Mucosa of stomach (tissue), 1 donor: ENCODE data around the gene TTC23L.

ENCODE experiments used
- H3K27me3 ChIP-seq: one replicate; pipeline ENCODE4 v1.7.0; 2013; ENCODE audit warnings: mild to moderate bottlenecking, low read length; ENCODE audit not compliant: control insufficient read depth, insufficient read depth
- H3K36me3 ChIP-seq: one replicate; pipeline ENCODE4 v1.7.0; 2013; ENCODE audit warnings: low read length; ENCODE audit not compliant: control insufficient read depth, insufficient read depth
- H3K4me1 ChIP-seq: one replicate; pipeline ENCODE4 v1.7.0; 2013; ENCODE audit warnings: mild to moderate bottlenecking, low read length; ENCODE audit not compliant: control insufficient read depth, insufficient read depth
- H3K4me3 ChIP-seq: one replicate; pipeline ENCODE4 v1.7.0; 2013; ENCODE audit warnings: low read length
- H3K9ac ChIP-seq: one replicate; pipeline ENCODE4 v1.7.0; 2013; ENCODE audit warnings: mild to moderate bottlenecking, low read length, moderate library complexity
- H3K9me3 ChIP-seq: one replicate; pipeline ENCODE4 v1.7.0; 2013; ENCODE audit warnings: mild to moderate bottlenecking, low read length, moderate library complexity; ENCODE audit not compliant: control insufficient read depth
- donor health status: Pancreatic carcinoma.

Gene TTC23L, protein sequence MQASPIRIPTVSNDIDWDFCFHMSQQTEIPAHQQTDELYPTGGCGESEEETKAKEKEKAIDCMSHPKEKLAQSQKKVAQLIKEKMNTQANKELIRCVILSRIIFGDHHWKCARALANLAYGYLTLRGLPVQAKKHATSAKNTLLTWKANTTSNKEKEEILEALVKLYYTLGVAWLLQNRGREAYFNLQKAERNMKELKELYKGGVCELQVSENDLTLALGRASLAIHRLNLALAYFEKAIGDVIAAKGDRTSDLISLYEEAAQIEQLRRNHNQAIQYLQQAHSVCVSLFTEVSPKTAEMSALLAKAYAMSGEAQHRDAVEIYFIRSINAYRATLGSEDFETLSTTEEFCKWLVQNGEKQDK

DNA sequence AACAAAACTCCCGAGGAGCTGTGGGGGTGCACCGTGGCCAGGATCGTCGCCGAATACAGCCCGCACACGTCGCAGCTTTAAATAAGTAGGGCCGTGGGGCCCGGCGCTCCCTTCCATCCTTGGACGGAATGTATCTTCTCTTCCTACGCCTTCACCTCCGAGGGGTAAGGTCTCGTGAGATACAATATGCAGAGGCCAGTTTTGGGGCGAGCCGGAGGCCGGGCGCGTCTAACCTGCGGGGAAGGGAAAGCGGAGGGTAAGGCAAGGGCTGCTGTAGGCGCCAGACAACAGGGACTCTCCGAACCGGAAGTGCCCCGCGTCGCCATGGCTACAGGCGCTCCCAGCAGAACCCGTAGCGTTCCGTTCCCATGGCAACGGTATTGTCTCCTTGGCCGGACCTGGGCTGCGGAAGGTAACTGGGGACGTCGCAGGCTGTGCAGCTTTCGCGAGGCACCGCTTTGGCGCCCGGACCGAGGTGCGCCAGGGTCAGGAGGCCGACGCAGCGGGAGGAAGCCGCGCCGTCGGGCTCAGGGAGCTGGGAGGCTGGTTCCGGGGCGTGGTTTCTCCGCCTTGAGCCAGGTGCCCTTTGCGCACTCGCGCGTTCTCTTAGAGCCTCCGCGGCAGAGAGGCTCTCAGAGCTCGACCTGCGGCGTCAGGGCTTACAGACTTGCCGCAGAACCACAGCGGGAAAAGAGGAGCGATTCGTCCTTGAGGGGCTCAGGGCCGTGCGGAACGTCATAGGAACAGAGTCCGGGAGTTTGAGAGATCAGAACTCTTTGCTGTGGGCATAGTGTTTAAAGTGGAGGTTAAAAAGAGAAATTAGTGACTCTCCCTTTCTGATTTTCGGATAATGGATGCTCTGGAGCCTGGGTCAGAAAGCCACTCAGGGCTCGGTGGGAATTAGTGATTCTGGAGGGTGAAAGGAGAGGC, at the start of gene TTC23L:
TTC23L (plus strand) TSS at position 380 of the 930 bp plus-strand sequence. CDS start 1,508 bp downstream, outside the sequence.
- no peaks in the 10 kb centered on the region for H3K9me3 ChIP-seq
- no peaks in the 10 kb centered on the region for H3K36me3 ChIP-seq
- peak within 1 kb of the TSS; percentile 73 for H3K9ac ChIP-seq
- H3K4me3 ChIP-seq, result peak within 1 kb of the TSS; percentile 66
- peaks cover 7% of the 10 kb centered on the region for H3K4me1 ChIP-seq
- H3K27me3 ChIP-seq, result peaks cover 14% of the 10 kb centered on the region

DNA sequence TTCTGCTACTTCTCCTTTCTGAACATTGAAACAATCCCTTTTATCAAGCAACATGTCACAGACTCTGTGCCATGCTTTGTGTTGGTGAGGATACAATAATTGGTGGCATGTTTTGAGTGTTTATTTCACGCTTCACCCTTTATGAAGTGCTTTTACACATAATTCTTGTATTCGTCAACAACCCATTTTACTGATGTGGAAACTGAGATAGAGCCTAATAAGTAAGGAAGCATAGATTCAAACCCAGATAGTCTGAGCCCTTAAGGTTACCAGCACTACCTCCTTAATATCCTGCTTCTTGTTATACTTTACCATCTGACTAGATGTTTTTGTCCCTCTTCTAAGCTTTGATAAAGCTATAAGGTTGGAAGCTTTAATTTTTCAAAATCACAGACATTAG, 49.3 kb upstream of the TTC23L start:
- Histone ChIP-seq H3K36me3 (no peaks in the 10 kb centered on the region), H3K27me3 (no peaks in the 10 kb centered on the region), H3K9ac (no peak overlapping the region), H3K4me1 (no peaks in the 10 kb centered on the region), H3K4me3 (no peak overlapping the region), H3K9me3 (no peaks in the 10 kb centered on the region)

DNA sequence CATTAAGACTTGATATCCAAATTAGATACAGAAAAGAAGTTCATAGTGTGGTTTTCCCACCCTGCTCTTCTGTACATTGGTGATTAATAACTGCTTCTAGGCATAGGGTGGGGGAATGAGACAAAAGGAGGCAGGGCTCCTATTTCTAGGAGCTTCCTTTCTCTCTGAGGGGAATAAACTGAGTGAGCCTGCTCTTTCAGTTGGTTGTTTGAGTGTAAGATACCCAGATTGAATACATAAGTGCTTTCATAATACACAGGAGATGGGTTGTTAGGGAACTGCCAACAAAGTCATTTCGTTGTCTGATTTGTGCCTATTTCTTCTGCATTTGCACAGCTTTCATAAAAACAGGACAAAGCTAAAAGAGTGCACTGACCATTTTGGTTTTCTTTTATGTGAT, 48.9 kb upstream of the TTC23L start:
- Histone ChIP-seq H3K4me1 (no peaks in the 10 kb centered on the region), H3K9me3 (no peaks in the 10 kb centered on the region), H3K9ac (no peak overlapping the region), H3K36me3 (no peaks in the 10 kb centered on the region), H3K27me3 (no peaks in the 10 kb centered on the region), H3K4me3 (no peak overlapping the region)

DNA sequence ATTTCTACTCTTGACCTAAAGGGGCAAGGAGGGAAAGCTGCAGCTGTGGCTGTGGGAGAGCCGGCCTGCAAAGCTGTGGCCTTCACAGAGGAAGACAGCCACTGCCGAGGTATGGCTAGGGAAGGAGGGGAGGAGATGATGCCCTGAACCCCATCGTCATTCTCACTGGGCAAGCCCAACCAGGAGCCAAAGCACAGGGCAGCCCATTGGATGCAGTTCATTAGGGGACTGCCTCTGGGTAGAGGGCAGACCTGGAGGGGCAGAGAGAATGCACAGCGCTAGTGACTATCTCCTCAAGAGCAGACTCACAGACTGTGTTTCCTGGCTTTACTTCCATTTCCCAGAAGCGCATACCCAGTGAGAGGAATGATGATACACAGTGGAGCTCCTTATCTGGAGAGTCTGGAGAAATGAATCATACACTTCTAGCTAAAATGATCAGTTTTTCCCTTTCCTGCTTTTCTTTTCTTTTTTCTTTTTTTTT, 47.2 kb upstream of the TTC23L start:
- Histone ChIP-seq H3K4me3 (no peak overlapping the region), H3K27me3 (no peaks in the 10 kb centered on the region)

DNA sequence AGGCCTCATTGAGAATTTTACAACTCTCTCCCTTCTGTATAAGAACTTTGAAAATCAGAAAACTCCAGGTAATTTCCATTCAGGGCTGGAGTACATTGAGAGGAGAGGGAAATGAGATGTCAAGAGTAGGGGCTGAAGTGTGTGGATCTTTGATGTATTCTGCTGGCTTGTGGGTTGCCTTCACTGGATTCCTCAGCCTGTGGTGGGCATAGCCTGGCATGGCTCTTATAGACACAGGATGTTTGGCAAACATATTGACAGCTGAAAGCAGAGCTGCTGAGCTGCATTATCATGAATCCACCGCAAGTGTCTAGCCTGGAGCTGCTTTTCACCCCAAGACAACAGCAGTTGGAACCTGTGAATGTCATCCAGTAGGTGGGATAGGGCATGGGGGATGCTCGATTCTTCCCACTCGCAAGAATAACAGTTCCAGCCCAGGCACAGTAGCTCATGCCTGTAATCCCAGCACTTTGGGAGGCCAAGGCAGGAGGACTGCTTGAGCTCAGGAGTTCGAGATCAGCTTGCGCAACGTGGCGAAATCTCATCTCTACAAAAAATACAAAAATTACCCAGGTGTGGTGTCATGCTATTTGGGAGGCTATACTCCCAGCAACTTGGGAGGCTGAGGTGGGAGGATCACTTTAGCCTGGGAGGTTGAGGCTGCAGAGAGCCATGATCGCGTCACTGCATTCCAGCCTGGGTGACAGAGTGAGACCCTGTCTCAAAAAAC, 36.0 kb upstream of the TTC23L start:
- Histone ChIP-seq H3K36me3 (no peaks in the 10 kb centered on the region), H3K27me3 (no peaks in the 10 kb centered on the region), H3K9ac (no peak overlapping the region), H3K9me3 (no peaks in the 10 kb centered on the region), H3K4me3 (no peak overlapping the region), H3K4me1 (no peaks in the 10 kb centered on the region)

More for the DNA sequence above, 47.2 kb upstream of the TTC23L start:
- Histone ChIP-seq H3K9me3 (no peaks in the 10 kb centered on the region), H3K36me3 (no peaks in the 10 kb centered on the region), H3K4me1 (no peaks in the 10 kb centered on the region), H3K9ac (no peak overlapping the region)

DNA sequence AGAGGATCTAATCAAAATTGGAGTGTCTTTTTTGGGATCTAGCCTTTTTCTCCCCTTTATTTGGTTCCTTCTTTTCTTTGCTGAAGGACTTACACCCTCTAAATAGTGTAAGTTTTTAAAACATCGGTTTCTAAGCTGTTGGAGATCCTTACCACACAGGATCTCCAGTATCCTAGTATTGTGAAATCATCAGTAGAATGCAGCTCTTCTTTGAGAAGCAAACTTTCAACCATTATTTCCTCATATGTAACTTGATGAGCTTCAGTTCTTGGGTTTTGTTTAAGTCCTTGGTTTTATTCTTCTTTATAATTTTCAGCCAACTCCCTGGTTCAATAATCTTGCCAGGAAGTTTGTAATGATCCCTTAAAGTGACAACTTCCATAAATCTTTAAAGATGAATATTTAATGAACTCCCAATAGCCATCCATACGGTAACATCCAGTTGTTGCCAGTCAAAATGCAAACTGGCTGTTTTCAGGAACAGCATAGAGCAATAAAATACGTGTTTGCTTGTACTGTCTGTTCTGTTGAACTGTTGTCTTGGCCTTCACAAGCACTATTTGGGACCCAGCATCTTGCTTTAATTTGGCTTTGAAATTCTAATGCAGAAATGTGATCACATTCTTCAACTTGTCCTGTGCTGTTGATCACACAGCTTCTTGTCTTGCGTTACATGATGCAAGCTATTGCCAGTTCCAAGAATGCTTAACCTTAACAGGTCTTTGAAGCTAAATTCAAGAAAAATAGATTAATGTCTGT, 34.8 kb upstream of the TTC23L start:
- H3K4me3 ChIP-seq, result no peak overlapping the region
- no peaks in the 10 kb centered on the region for H3K36me3 ChIP-seq
- H3K4me1 ChIP-seq, result no peaks in the 10 kb centered on the region
- no peaks in the 10 kb centered on the region for H3K27me3 ChIP-seq
- no peak overlapping the region for H3K9ac ChIP-seq
- no peaks in the 10 kb centered on the region for H3K9me3 ChIP-seq

DNA sequence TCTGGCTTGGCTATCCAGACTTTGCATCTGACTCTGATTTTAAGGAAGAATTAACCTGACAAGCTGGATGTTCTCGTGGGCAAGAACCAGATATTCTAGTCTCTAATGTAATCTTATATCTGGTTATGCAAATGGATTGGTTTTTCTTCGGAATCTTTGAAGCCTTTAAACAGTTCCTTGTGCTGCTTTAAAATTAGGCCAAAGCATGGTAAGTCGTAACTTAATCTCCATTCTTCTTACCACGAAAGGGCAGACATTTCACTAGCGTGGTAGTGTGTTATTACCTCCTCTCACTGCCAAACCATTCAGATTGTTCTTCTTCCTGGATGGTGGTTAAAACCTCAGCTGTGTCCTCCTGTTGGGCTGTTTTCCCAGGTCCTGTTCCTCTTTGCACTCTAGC, 34.1 kb upstream of the TTC23L start:
- H3K27me3 ChIP-seq, result no peaks in the 10 kb centered on the region
- no peaks in the 10 kb centered on the region for H3K36me3 ChIP-seq
- H3K9ac ChIP-seq, result no peak overlapping the region
- H3K4me1 ChIP-seq, result no peaks in the 10 kb centered on the region
- no peaks in the 10 kb centered on the region for H3K9me3 ChIP-seq
- no peak overlapping the region for H3K4me3 ChIP-seq

DNA sequence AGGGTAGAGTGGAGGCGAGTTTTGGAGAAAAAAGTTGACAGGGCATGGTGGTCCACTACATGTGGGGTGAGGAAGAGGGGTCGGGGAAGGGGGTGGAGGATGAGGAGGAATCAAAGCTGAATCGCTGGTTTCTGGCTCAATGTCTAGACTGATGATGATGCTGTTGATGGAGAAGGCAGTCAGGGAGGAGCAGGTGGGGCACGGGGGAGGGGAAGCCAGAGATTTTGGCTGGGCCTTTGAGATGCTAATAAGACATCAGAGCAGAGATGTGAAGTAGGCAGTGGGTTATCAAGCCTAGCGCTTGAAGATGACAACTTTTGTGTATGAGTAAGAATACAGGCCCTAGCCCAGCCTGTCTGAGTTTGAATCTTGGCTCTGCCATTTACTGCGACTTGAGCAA, 32.4 kb upstream of the TTC23L start:
- Histone ChIP-seq H3K4me3 (no peak overlapping the region), H3K4me1 (no peaks in the 10 kb centered on the region), H3K9me3 (no peaks in the 10 kb centered on the region), H3K27me3 (no peaks in the 10 kb centered on the region), H3K9ac (no peak overlapping the region), H3K36me3 (no peaks in the 10 kb centered on the region)

DNA sequence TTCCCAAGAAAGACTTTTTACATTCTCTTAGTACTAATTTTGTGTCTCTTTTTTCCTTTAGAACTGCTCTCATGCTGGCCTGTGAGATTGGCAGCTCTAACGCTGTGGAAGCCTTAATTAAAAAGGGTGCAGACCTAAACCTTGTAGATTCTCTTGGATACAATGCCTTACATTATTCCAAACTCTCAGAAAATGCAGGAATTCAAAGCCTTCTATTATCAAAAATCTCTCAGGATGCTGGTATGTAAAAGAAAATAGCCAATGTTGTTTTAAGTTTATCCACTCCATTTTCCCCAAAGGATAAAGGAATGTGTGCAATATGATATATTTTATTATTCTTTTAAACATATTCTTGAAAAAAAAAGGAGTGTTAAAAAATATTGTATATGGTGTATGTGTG, 27.3 kb upstream of the TTC23L start:
- Histone ChIP-seq H3K9ac (no peak overlapping the region), H3K27me3 (no peaks in the 10 kb centered on the region), H3K9me3 (no peaks in the 10 kb centered on the region), H3K4me3 (no peak overlapping the region), H3K36me3 (no peaks in the 10 kb centered on the region), H3K4me1 (no peaks in the 10 kb centered on the region)

DNA sequence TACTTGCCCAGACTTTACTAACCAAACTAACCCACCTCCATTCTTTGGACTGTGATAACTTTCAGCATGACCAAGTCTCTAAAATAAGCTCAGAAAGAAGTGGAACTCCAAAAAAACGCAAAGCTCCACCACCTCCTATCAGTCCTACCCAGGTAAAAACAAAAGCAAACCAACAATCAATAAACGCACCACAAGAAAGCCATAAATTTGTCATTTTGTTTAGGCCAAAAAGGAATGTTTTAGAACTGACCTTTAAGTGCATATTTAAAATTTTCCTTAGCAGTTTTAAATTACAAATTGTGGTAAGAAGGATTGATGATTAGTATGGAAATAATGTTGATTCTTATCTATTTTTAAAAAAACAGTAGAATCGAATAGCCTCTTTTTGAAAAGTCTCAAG, 25.5 kb upstream of the TTC23L start:
- no peak overlapping the region for H3K9ac ChIP-seq
- H3K36me3 ChIP-seq, result no peaks in the 10 kb centered on the region
- no peak overlapping the region for H3K4me3 ChIP-seq
- H3K9me3 ChIP-seq, result no peaks in the 10 kb centered on the region
- no peaks in the 10 kb centered on the region for H3K4me1 ChIP-seq
- H3K27me3 ChIP-seq, result no peaks in the 10 kb centered on the region

DNA sequence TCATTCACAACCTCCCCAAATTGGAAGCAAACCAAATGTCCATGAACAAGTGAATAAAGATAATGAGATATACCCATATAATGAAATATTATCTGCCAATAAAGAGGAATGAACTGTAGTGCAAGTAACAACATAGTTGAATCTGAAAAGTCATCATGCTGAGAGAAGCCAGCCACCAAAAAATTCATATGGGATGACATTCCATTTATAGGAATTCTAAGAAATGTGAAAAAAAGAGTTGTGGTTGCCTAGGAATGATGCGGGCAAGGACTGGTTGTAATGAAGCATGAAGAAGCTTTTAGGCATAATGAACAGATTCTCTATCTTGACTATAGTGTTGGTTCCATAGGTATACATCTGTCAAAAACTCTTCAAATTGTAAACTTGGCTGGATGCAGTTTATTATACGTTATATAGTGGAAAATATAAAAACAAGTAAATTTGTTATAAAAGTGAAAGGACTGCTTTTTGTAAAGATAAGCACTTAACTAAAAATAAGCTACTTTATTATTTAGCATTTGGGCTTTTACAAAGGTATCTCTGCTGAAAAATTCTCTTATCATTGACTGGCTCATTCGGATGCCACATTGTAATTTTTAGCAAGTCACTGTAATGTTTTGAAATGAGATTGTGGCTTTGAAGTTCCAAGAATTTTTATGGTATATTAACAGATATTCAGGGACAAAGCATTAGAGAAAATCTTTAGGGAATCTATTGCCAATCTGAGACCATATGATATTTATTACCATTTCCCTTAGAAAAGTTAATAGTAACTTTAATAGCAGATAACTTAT, 21.2 kb upstream of the TTC23L start:
- H3K27me3 ChIP-seq, result no peaks in the 10 kb centered on the region
- H3K9me3 ChIP-seq, result no peaks in the 10 kb centered on the region
- no peak overlapping the region for H3K9ac ChIP-seq
- H3K4me1 ChIP-seq, result no peaks in the 10 kb centered on the region
- no peaks in the 10 kb centered on the region for H3K36me3 ChIP-seq
- H3K4me3 ChIP-seq, result no peak overlapping the region
